Measurements from ENCODE around the gene DNAJB1.
"Not testable (repeated sequence)": the region's sequence is repeated elsewhere in the genome, so short reads cannot be mapped to it uniquely, and the experiment has no call there.

The DNAJB1 gene

DNA sequence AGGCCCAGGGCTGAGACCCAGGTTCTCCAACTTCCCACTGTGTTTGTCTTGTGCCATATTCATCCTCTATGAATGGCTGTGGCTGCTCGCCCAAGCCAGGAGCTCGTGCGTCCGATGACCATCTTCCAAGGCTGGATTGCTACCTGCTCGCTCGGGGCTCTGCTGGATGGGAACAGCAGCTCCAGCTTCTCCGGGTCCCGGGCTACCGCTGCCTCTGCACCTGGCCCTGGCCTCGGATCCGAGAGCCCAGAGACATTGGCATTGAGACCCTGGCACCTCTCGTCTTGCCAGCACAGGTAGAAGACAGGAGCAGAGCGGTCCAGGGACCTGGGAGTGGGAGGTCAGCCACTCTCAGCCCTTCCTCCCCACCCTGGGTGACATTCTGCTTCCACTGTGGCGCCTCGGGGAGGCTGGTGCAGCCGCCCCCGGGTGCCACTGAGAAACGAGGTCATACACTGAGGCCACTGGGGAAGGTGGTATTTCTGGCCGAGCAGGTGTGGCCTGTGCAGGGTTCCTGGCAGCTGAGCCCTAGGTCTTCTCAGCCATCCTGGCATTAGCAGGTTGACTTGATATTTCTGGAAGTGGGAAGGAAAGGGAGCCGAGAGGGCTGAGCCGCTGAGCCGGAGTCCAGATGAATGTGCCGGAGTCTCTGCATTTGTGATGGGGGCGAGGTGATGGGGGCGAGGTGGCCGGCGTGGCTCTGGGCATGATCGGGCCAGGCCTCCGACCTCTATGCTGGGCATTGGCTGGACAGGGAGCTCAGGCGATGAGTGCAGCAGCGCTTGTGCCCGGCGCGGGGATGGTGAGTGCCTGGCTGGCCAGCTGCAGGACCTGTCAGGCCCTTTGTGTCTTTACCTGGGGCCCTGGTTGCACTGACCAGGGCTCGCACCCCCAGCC is 35.1 kb upstream of the DNAJB1 start:
- no peak for DNase-seq

GRCh38 chr19:14552006-14552360 is 33.8 kb upstream of the DNAJB1 start:
- DNase-seq: not testable (repeated sequence)

DNA sequence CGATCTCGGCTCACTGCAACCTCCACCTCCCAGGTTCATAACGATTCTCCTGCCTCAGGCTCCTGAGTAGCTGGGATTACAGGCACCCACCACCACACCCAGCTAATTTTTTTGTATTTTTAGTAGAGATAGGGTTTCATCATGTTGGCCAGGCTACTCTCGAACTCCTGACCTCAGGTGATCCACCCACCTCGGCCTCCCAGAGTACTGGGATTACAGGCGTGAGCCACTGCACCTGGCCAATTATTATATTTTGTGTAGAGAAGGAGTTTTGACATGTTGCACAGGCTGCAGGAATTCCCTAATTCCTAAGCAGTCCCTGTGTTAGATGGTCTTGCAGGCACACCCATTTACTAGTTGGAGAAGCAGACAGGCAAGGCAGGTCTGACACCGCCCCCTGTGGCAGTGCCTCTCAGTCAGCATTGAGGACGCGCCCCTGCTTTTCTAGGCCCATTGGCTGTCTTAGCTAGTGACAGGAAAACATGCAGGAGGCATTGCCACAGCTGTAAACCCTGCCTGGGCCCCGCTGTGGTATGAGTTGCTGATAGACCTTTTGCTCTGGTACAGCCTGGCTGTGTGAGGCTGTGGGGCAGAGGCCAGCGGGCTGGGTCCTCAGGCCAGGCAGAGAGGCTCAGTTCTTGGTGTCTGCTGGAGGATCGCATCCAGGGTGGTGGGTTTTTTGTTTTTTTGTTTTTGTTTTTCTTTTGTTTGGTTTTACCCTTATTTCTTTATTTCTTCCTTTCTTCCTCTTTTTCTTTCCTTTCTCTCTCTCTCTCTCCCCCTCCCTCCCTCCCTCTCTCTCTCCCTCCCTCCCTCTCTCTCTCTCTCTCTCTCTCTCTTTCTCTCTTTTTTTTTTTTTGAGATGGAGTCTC is 33.2 kb upstream of the DNAJB1 start:
- peak; percentile 15 for DNase-seq

DNA sequence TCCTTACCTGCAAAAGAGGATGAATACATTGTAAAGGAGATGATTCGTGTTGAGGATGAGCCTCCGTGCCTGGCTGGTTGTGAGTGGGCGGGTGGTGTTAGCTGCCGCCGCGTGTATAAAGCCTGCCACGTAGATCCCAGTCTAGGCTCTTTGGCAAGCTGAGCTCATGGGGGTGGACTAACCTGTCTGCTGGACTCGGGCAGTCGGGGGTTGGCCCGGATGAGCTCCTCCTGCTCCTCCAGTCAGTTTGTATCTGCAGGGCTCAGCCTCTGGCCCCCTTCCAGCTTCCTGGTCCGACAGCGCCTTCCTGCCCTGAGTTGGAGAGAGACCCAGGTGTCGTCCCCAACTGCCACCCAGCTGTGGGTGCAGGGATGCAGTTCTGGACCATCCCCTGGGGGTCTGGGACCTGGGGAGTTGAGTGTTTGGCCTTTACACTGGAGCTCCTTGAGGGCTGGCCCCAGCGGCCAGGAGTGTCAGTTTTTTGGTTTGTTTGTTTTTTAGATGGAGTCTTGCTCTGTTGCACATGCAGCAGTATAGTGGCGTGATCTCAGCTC is 32.1 kb upstream of the DNAJB1 start:
- DNase-seq: no peak

DNA sequence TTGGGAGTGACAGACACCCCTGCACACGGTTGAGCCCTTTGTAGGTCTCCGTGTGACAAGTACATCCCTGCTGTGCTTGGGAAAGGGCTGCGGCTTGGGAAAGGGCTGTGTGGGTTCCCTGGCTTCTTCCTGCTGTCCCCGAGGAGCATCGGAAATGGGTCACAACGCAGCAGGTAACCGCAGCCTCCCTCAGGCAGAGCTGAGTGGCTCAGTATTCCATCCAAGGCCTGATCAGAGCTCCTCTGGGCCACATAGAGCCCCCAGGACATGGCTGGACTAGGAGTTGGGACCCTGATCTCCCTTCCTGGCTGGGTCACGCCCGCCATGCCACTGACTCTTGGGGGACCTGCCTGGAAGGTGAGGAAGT is 27.5 kb upstream of the DNAJB1 start:
- no peak for DNase-seq

- DNase-seq: peak; percentile 16
Measured at GRCh38 chr19:14544977-14545715, 26.9 kb upstream of the DNAJB1 start.

DNA sequence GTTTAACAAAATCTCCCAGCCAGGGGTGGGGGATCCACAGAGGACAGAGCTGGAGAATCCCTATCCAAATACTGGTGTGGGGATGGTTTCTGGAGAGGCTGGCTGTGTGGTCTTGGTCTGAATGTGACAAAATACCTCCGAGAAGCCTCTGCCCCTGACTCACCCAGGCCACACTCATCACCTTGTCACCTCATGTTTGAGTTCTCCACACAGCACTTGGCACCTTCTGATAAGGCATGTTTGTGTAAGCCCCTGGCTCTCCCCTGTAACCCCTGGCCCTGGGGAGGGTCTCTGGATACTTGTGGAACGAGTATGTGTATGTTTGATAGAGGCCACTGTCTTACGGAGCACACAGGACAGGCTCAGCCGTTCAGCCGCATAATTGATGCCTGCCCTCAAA is 25.9 kb upstream of the DNAJB1 start:
- DNase-seq: no peak

- no peak for DNase-seq
Measured at GRCh38 chr19:14542711-14543328, 24.6 kb upstream of the DNAJB1 start.

GRCh38 chr19:14541979-14542378 is 23.8 kb upstream of the DNAJB1 start:
- not testable (repeated sequence) for DNase-seq

GRCh38 chr19:14540741-14541525 is 22.7 kb upstream of the DNAJB1 start:
- no peak for DNase-seq

DNA sequence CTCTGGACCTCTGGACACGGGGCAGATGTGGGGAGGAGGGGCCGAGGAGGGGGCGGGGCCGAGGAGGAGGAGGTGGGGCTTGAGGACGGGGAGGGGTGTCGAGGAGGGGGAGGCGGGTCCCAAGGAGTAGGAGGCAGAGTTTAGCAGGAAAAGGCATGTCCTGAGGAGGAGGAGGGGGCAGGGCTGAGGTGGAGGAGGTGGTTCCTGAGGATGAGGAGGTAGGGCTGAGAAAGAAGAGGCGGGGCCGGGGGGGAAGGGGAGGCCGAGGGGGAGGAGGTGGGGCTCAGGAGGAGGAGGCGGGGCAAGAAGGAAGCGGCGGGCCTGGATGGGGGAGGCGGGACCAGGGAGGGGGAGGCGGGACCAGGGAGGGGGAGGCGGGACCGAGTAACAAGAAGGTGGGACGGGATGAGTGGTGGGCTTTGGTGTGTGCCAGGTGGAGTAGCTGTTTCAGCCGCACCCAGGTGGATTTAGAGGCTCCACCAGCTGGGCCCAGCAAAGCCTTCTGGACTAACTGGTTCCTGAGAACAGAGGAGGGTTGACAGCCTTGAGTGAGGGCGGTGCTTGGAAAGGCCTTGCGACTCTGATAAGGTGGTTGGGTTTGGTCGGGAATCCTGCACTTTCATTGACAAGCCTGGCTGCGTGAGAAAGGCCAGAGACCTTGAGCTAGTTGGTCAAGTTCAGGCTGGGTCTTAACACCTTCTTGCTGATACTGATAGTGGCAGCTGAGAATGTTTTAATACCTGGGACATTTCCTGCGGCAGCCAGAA is 18.9 kb upstream of the DNAJB1 start:
- DNase-seq: peak; percentile 40

DNA sequence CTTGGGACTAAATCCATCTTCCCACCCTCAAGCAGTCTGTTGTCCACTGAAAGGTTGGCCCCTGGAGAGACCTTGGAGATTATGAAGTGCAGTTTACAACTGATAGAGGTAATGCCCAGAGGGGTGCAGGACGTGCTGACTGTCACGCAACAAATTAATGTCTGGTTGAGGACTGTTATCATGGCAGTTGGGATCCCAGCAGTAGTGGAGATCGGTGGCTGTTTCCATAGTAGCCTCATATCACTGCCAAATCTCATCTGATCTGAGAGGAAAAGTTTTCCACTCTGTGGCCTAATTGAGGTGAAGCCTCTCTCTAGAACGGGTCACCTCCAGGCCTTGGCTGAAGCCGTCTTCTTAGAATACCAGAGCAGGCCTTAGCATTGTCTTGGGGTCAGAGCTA is 15.3 kb upstream of the DNAJB1 start:
- no peak for DNase-seq

DNA sequence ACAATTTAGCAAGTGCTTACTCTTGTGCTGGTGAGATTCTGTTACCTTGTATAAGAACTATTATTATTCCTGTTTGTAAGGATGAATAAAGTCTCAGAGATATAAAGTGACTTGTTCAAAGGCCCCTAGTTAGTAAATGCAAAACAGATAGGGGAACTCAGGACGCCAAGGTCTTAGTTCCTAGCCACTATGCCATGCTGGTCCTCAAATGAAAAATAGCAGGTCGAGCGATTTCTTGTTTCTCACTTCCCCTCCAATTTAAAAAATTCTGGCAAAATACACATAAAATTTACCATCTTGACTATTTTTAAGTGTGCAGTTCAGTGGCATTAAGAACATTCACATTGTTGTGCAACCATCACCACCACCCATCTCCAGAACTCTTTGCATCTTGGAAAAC is 12.3 kb upstream of the DNAJB1 start:
- DNase-seq: no peak

- no peak for DNase-seq
Measured at GRCh38 chr19:14530005-14530348, 11.8 kb upstream of the DNAJB1 start.

DNA sequence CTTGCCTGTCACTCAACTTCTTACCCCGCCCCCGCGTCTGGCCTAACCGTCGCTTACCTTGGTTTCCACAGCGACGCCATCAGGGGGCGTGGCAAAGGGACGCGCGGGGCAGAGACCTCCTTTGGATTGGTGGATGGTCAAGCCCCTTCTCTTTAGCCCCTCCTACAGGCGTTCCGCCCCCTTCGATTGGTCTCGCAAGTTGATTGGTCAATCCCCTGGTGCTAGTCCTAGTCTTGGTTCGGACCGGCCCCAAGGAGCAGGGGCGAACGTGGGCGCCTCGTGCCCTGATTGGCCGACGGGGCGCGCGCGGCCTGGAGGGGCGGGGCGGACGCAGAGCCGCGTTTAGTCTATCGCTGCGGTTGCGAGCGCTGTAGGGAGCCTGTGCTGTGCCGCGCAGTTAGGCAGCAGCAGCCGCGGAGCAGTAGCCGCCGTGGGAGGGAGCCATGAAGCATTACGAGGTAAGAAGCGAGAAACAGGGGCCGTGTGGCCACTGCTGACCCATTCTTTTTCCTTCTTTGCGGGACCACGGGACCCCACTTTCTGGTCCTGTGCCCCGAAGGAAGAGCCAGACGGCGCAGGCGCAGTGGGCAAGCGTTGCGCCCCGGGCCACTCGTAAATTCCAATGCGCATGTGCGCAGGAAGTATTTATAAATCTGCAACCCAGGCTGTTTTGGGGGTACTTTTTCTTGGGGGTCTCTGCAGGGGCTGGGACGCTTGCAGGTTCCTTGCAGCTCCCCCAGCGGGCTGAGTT is 11.2 kb upstream of the DNAJB1 start, which contains the start of gene TECR:
Gene TECR (plus strand): TSS at position 341 of the 751 bp plus-strand sequence. CDS start 103 bp downstream, at position 444.
- DNase-seq: peak; percentile 100

DNA sequence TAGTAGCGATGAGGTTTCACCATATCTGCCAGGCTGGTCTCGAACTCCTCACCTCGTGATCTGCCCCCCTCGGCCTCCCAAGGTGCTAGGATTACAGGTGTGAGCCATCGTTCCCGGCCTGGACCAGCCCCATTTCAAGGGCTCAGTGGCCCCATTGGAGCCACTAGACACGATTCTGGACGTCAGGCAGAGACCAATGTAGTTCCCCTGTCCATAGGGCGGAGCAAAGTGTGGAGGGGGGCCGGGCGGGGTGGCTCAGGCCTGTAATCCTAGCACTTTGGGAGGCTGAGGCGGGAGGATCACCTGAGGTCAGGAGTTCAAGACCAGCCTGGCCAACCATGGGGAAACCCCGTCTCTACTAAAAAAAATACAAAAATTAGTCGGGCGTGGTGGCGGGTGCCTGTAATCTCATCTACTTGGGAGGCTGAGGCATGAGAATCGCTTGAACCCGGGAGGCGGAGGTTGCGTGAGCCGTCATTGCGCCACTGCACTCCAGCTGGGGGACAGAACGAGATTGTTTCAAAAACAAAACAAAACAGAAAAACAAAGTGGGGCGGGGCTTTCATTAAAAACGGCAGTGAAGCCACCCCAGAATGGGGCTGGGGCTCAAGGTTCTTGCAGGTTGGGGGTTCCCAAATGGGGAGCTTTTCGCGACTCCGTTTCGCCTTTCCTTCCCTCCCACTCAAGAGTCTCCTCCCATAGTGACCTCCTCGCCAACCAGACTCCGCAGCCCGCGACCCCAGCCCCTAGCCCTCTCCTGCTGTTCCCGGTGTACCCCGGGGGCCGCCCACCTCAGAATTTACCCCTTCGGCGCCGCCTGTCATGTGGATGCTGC is 10.4 kb upstream of the DNAJB1 start:
- DNase-seq: no peak

DNA sequence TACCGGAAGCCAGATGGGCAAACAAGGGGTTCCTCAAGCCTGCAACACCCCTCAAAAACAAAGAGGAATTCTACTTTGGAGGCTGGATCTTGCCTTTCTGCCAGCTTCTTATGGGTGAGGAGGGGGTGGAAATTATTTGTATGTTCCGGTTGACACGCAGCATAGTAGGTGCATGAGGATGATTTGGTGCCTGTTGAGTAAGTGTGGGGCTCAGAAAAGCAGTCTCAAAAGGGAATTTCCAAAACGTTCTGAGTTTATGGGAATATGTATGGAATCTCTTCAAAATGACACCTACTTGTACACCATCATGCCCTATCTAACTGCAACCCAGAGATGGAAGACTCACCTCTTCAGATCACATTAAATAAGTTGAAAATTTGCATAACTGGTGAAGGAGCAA is 8.2 kb upstream of the DNAJB1 start:
- no peak for DNase-seq

GRCh38 chr19:14525729-14526128 is 7.5 kb upstream of the DNAJB1 start:
- no peak for DNase-seq

GRCh38 chr19:14520543-14520942 is 2.3 kb upstream of the DNAJB1 start:
- DNase-seq: no peak
